Heart right ventricle (tissue), 16 donors: ENCODE measurements around the gene SLU7. TPM values are rescaled to one million over a fixed set of nuclear protein-coding genes. Genes with fewer than 3 reads are reported as not detected.

Source experiments
- ATAC-seq, 8 donors: fragments of 200-7000 bp; cut with Tn5 transposase; one replicate each; pipeline ENCODE4 v1.9.1; 2020; ENCODE audit warnings: mild to moderate bottlenecking in 8 of 8, moderate library complexity in 8 of 8, moderate number of reproducible peaks in 1 of 8
- DNase-seq, 2 donors: peaks; one replicate each; pipeline ENCODE4 v3.0.0-alpha.2; 2020
- H3K27ac ChIP-seq, 10 donors: fragments of 200-600 bp; sonication (generic) in 2 of 10; one replicate each; pipeline versions ENCODE4 v1.5.0 to v1.8.0; 2020 to 2022; ENCODE audit warnings: mild to moderate bottlenecking in 3 of 10
- H3K27me3 ChIP-seq, 7 donors: fragments of 200-600 bp; one replicate each; pipeline ENCODE4 v1.8.0; 2021 to 2022; ENCODE audit warnings: mild to moderate bottlenecking in 2 of 7
- H3K36me3 ChIP-seq, 9 donors: fragments of 200-600 bp; sonication (generic) in 1 of 9; one replicate each; pipeline versions ENCODE4 v1.5.0 to v1.8.0; 2020 to 2022; ENCODE audit warnings: mild to moderate bottlenecking in 2 of 9
- H3K4me1 ChIP-seq, 9 donors: fragments of 200-600 bp; sonication (generic) in 1 of 9; one replicate each; pipeline versions ENCODE4 v1.5.0 to v1.8.0; 2020 to 2022; ENCODE audit warnings: mild to moderate bottlenecking in 4 of 9
- H3K4me3 ChIP-seq, 10 donors: fragments of 200-600 bp; sonication (generic) in 2 of 10; one replicate each; pipeline versions ENCODE4 v1.5.0 to v1.8.0; 2020 to 2022; ENCODE audit warnings: mild to moderate bottlenecking in 7 of 10, moderate library complexity in 2 of 10
- H3K9me3 ChIP-seq, 11 donors: fragments of 200-600 bp in 10 of 11; sonication (generic) in 2 of 11; one replicate each; pipeline versions ENCODE4 v1.5.0 to v1.8.0; 2013 to 2022; ENCODE audit warnings: mild to moderate bottlenecking in 2 of 11, control low read depth in 1 of 11, moderate library complexity in 1 of 11
- CTCF ChIP-seq, 9 donors: fragments of 200-600 bp; sonication (generic) in 2 of 9; IDR thresholded peaks; one replicate each; pipeline versions ENCODE4 v1.5.0 to v1.8.0; 2021 to 2022; ENCODE audit warnings: antibody characterized with exemption in 9 of 9, mild to moderate bottlenecking in 5 of 9, moderate library complexity in 1 of 9
- WGBS, 2 donors: extraction: QIAGEN DNeasy Blood & Tissue Kit; methylation state at CpG; one replicate each; pipeline ENCODE4 v1.1.7; 2013; ENCODE audit warnings: inconsistent platforms in 1 of 2; 5-methylcytosine and 5-hydroxymethylcytosine counted together
- intact Hi-C, 10 donors: fragments of 100-400 bp; cut with DNase I; formaldehyde crosslinking; loops; one replicate each; pipeline versions ENCODE4 v1.11.1 to v1.14.2; 2022
- polyA plus RNA-seq, 2 donors: library from polyadenylated mRNA; stranded (reverse); fragments of 200-250 nt; gene quantifications; one replicate each; pipeline ENCODE4 v1.2.3, GENCODE V29; 2013
- total RNA-seq, 10 donors: library from RNA; stranded (reverse); fragmentation: NEBNext Ultra II Directional in 3 of 10; extraction: Animal tissue kit (Norgen Biotek cat#: 25700) in 3 of 10; gene quantifications; one replicate each; pipeline versions ENCODE4 v1.2.1 to v1.2.4, GENCODE V29; 2021 to 2023
- donor health status: Arrhythmogenic right ventricular cardiomyopathy.
- donor health status: ischemic (EF 13 %, LVEDD 7.1; RV severe dilation, severe dysfunction).
- donor health status: healthy with polysubstance abuse.
- donor health status: DM: no; HTN: yes; CAD: no.
- donor health status: DM: no; HTN: no; CAD: no.
- donor health status: ischemic (EF 25% LVEDD 6.9; RV normal size, moderate dysfunction).
- donor health status: ischemic (EF 25% LVEDD 5.7; RV mildly dilated, moderate dysfunction).
- donor health status: healthy.
- donor health status: DM: yes; HTN: yes; CAD: no.
- donor health status: Ischemic cardiomyopathy.
- donor health status: ischemic (EF 35%, LVEDD 5.7; RV mildly dilated, moderate dysfunction).
- donor health status: nonischemic (EF 11% LVEDD 7.7; RV severe dilation, severe dysfunction).
- donor health status: DM: yes; HTN: yes; CAD: no.
- donor health status: PGD.
- donor health status: ischemic (EF 29% LVEDD 5.4; RV normal size, mild dysfunction).
- donor health status: nonischemic (EF 23%, LVEDD 6.1; RV moderate dilation, normal function).

SLU7 gene
- total and polyA plus RNA-seq, 12 donors: 19.2 to 62.4 (median 40.6) TPM

GRCh38 chr5:160466889-160467554, 48.1 kb upstream of the SLU7 start:
- WGBS, 2 donors: 47 to 54% methylated on average over 9 of the region's 9 CpGs
- no peak for TF ChIP-seq CTCF (IDR thresholded peaks at IDR 0.05)
- no peaks in the 10 kb centered on the region for H3K27me3 ChIP-seq
- H3K4me1 ChIP-seq: peaks cover 3 to 66% (median 22%) of the 10 kb centered on the region in 9 donors
- no peaks in the 10 kb centered on the region for H3K36me3 ChIP-seq
- DNase-seq: peak in 1 of 2 donors; percentile 10
- H3K9me3 ChIP-seq: no peaks in the 10 kb centered on the region
- H3K27ac ChIP-seq: peak overlapping the region in 7 of 10 donors; percentile 36 to 67 (median 57)
- ATAC-seq: peak in 3 of 8 donors; percentile 4 to 8 (median 5)
- intact Hi-C loops: no loop called here
- H3K4me3 ChIP-seq: peak overlapping the region in 8 of 10 donors; percentile 19 to 56 (median 44)

GRCh38 chr5:160466116-160466515, 47.2 kb upstream of the SLU7 start:
- H3K9me3 ChIP-seq: no peaks in the 10 kb centered on the region
- DNase-seq: no peak
- peaks cover 3 to 57% (median 20%) of the 10 kb centered on the region in 9 donors for H3K4me1 ChIP-seq
- H3K36me3 ChIP-seq: no peaks in the 10 kb centered on the region
- H3K27me3 ChIP-seq: no peaks in the 10 kb centered on the region
- intact Hi-C loops: no loop called here
- TF ChIP-seq CTCF (IDR thresholded peaks at IDR 0.05): no peak
- ATAC-seq: no peak
- H3K4me3 ChIP-seq: no peak overlapping the region
- peak overlapping the region in 1 of 10 donors; percentile 12 for H3K27ac ChIP-seq
- 78 to 82% methylated on average over 5 of the region's 5 CpGs for WGBS, 2 donors

- H3K4me1 ChIP-seq: peaks cover 0 to 42% (median 20%) of the 10 kb centered on the region in 9 donors
- no peak for TF ChIP-seq CTCF (IDR thresholded peaks at IDR 0.05)
- H3K9me3 ChIP-seq: no peaks in the 10 kb centered on the region
- no peaks in the 10 kb centered on the region for H3K27me3 ChIP-seq
- intact Hi-C loops: no loop called here
- WGBS, 2 donors: 68 to 71% methylated on average over 4 of the region's 4 CpGs
- DNase-seq (no peak), ATAC-seq (no peak)
- no peaks in the 10 kb centered on the region for H3K36me3 ChIP-seq
- H3K27ac ChIP-seq: no peak overlapping the region
- no peak overlapping the region for H3K4me3 ChIP-seq
Observed at GRCh38 chr5:160464466-160464797, 45.6 kb upstream of the SLU7 start.

- H3K27me3 ChIP-seq: no peaks in the 10 kb centered on the region
- TF ChIP-seq CTCF (IDR thresholded peaks at IDR 0.05): no peak
- DNase-seq: no peak
- H3K4me1 ChIP-seq: peaks cover 0 to 38% (median 16%) of the 10 kb centered on the region in 9 donors
- intact Hi-C loops: no loop called here
- H3K27ac ChIP-seq: no peak overlapping the region
- 68 to 70% methylated on average over 7 of the region's 7 CpGs for WGBS, 2 donors
- no peaks in the 10 kb centered on the region for H3K9me3 ChIP-seq
- H3K4me3 ChIP-seq: no peak overlapping the region
- H3K36me3 ChIP-seq: no peaks in the 10 kb centered on the region
- no peak for ATAC-seq
Observed at GRCh38 chr5:160463740-160464465, 45.0 kb upstream of the SLU7 start.
